HCT116 (cell line): ENCODE data around the gene HACD1.

ENCODE experiments used
- CTCF ChIP-seq, 3 experiments: fragments of 200-600 bp in 1 of 3; sonication (generic) in 1 of 3; IDR thresholded peaks in 2 of 3; conservative IDR thresholded peaks in 1 of 3; 2 replicates each; pipeline ENCODE4 v1.5.1; 2012 to 2017; ENCODE audit warnings: low read depth in 2 of 3, low read length in 2 of 3, antibody characterized with exemption in 1 of 3, borderline replicate concordance in 1 of 3, control low read depth in 1 of 3, mild to moderate bottlenecking in 1 of 3, mixed read lengths in 1 of 3, mixed run types in 1 of 3, moderate library complexity in 1 of 3; ENCODE audit not compliant: insufficient read depth in 1 of 3
- EZH2phosphoT487 ChIP-seq: fragments of 200-600 bp; IDR thresholded peaks from 2 replicates; pipeline ENCODE4 v1.6.1; 2018; ENCODE audit warnings: antibody characterized with exemption, borderline replicate concordance
- MAX ChIP-seq: IDR thresholded peaks from 2 replicates; pipeline ENCODE4 v1.6.1; 2012
- POLR2AphosphoS5 ChIP-seq: IDR thresholded peaks from 2 replicates; pipeline ENCODE4 v1.6.1; 2011; ENCODE audit warnings: mild to moderate bottlenecking, low read depth, low read length, moderate library complexity
- YY1 ChIP-seq: IDR thresholded peaks from 2 replicates; pipeline ENCODE4 v1.6.1; 2011; ENCODE audit warnings: low read length, low read depth, moderate library complexity, mild to moderate bottlenecking; ENCODE audit not compliant: insufficient replicate concordance; ENCODE audit errors: extremely low read depth

DNA sequence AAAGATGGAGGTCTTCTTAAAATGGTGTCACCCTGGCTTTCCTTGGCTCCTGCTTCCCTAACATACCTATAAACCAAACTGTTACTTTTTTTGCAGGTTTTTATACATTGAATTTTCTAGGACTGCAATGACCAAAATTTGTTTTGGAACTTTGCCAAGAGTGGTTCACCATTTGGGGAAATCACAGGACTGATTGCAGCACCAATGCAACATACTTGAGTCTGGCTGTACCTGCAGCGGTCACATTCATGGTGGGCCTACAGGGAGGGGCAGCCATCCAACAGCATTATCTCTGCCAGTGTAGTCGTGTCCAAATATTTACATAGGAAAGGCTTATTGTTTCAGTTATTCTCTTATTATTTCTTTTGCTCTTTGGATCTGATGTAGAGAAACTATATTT is 69.0 kb downstream of the HACD1 start:
- TF ChIP-seq EZH2phosphoT487 (no peak), YY1 (no peak), CTCF (IDR thresholded peaks at IDR 0.05 in 2 of 3, conservative IDR thresholded peaks at IDR 0.05 in 1 of 3; ENCODE audit: borderline replicate concordance in 1 of 3, insufficient read depth in 1 of 3, low read depth in 2 of 3, low read length in 2 of 3) (no peak), POLR2AphosphoS5 (no peak), MAX (no peak)
